Heart left ventricle (tissue), 16 donors: ENCODE results near the gene KANK2. TPM values are rescaled to one million over a fixed set of nuclear protein-coding genes. Genes with fewer than 3 reads are reported as not detected.

Source experiments
- ATAC-seq, 4 donors: fragments of 200-7000 bp; cut with Tn5 transposase; one replicate each; pipeline ENCODE4 v1.9.1; 2020 to 2022; ENCODE audit warnings: moderate library complexity in 4 of 4, mild to moderate bottlenecking in 3 of 4, moderate number of reproducible peaks in 1 of 4
- DNase-seq, 5 donors: peaks; one replicate each; pipeline ENCODE4 v3.0.0-alpha.2; 2020
- H3K27ac ChIP-seq, 12 donors: fragments of 200-600 bp; sonication (generic) in 4 of 12; one replicate each; pipeline versions ENCODE4 v1.5.0 to v1.8.0; 2016 to 2022; ENCODE audit warnings: mild to moderate bottlenecking in 2 of 12
- H3K27me3 ChIP-seq, 9 donors: fragments of 200-600 bp; sonication (generic) in 2 of 9; one replicate each; pipeline versions ENCODE4 v1.5.1 to v1.8.0; 2016 to 2022; ENCODE audit warnings: mild to moderate bottlenecking in 3 of 9
- H3K36me3 ChIP-seq, 9 donors: fragments of 200-600 bp; sonication (generic) in 2 of 9; one replicate each; pipeline versions ENCODE4 v1.5.0 to v1.8.0; 2018 to 2022; ENCODE audit warnings: mild to moderate bottlenecking in 2 of 9
- H3K4me1 ChIP-seq, 12 donors: fragments of 200-600 bp; sonication (generic) in 4 of 12; one replicate each; pipeline versions ENCODE4 v1.5.0 to v1.8.0; 2016 to 2022; ENCODE audit warnings: mild to moderate bottlenecking in 3 of 12
- H3K4me3 ChIP-seq, 12 donors: fragments of 200-600 bp; sonication (generic) in 4 of 12; one replicate each; pipeline versions ENCODE4 v1.5.0 to v1.8.0; 2017 to 2022; ENCODE audit warnings: mild to moderate bottlenecking in 9 of 12, moderate library complexity in 4 of 12
- H3K9me3 ChIP-seq, 12 donors: fragments of 200-600 bp; sonication (generic) in 4 of 12; one replicate each; pipeline versions ENCODE4 v1.5.0 to v1.8.0; 2016 to 2022; ENCODE audit warnings: mild to moderate bottlenecking in 1 of 12
- POLR2A ChIP-seq, 2 donors: fragments of 450-650 bp; IDR thresholded peaks; one replicate each; pipeline ENCODE4 v1.6.1; 2017; ENCODE audit warnings: antibody characterized with exemption in 2 of 2, mild to moderate bottlenecking in 2 of 2, moderate library complexity in 2 of 2
- WGBS, 4 donors: extraction: QIAGEN DNeasy Blood & Tissue Kit in 2 of 4; methylation state at CpG; one replicate each; pipeline versions ENCODE4 v1.1.5 to v1.1.7; 2013 to 2018; 5-methylcytosine and 5-hydroxymethylcytosine counted together
- intact Hi-C, 10 donors: fragments of 100-400 bp; cut with DNase I; formaldehyde crosslinking; loops; one replicate each; pipeline versions ENCODE4 v1.11.1 to v1.14.2; 2022
- polyA plus RNA-seq, 2 donors: library from polyadenylated mRNA; stranded (reverse); fragments of 200-250 nt; gene quantifications; one replicate each; pipeline ENCODE4 v1.2.3, GENCODE V29; 2013
- total RNA-seq, 9 donors: library from RNA; depleted of rRNA in 2 of 9; stranded (reverse); fragments of >200 nt in 2 of 9; fragmentation: NEBNext Ultra II Directional in 3 of 9; extraction: Animal tissue kit (Norgen Biotek cat#: 25700) in 3 of 9; gene quantifications; one replicate each; pipeline versions ENCODE4 v1.1.0 to v1.2.4, GENCODE V29; 2016 to 2023
- TF ChIP-seq, protein P1 (sequence below), 12 donors: fragments of 200-600 bp; sonication (generic) in 4 of 12; IDR thresholded peaks; one replicate each; pipeline versions ENCODE4 v1.5.0 to v1.8.0; 2018 to 2022; ENCODE audit warnings: antibody characterized with exemption in 12 of 12, mild to moderate bottlenecking in 5 of 12
- donor health status: ischemic (EF 13 %, LVEDD 7.1; RV severe dilation, severe dysfunction).
- donor health status: healthy with polysubstance abuse.
- donor health status: DM: no; HTN: yes; CAD: no.
- donor health status: DM: no; HTN: no; CAD: no.
- donor health status: ischemic (EF 25% LVEDD 6.9; RV normal size, moderate dysfunction).
- donor health status: ischemic (EF 25% LVEDD 5.7; RV mildly dilated, moderate dysfunction).
- donor health status: healthy.
- donor health status: DM: yes; HTN: yes; CAD: no.
- donor health status: ischemic (EF 35%, LVEDD 5.7; RV mildly dilated, moderate dysfunction).
- donor health status: nonischemic (EF 11% LVEDD 7.7; RV severe dilation, severe dysfunction).
- donor health status: DM: yes; HTN: yes; CAD: no.
- donor health status: PGD.
- donor health status: ischemic (EF 29% LVEDD 5.4; RV normal size, mild dysfunction).
- donor health status: nonischemic (EF 23%, LVEDD 6.1; RV moderate dilation, normal function).

The KANK2 gene
- total and polyA plus RNA-seq, 11 donors, result 232 to 1,831 (median 294) TPM

DNA sequence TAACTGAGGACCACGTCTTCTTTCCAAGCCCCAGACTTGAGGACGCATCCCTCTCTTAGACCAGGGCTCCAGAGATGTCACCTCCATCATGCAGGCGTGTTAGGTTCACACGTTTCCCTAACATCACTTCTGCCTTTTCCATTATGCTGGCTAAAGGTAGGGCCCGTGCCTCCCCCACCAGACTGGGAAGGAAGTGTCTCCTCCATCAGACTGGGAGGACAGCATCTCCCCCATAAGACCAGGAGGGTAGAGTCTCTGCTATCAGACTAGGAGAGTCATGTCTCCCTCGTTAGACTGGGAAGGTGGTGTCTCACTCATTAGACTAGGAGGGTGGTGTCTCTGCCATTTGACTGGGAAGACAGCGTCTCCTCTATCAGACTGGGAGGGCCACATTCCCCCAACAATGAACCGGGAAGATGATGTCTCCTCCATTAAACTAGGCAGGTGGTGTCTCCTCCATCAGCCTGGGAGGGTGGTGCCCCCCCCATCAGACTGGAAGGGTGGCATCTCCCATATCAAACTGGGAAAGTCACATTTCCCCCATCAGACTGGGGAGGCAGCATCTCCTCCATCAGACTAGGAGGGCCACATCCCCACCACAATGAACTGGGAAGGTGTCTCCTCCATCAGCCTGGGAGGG lies 23.7 kb downstream of the KANK2 start:
- DNase-seq (no peak), ATAC-seq (no peak)
- H3K4me3 ChIP-seq, result no peak overlapping the region
- no peaks in the 10 kb centered on the region for H3K9me3 ChIP-seq
- intact Hi-C loops, result no loop called here
- peaks cover 0 to 100% (median 96%) of the 10 kb centered on the region in 9 donors for H3K36me3 ChIP-seq
- peak overlapping the region in 1 of 12 donors; percentile 66 for H3K27ac ChIP-seq
- peaks cover 0 to 10% (median under 1%) of the 10 kb centered on the region in 12 donors for H3K4me1 ChIP-seq
- TF ChIP-seq, protein P1, sequence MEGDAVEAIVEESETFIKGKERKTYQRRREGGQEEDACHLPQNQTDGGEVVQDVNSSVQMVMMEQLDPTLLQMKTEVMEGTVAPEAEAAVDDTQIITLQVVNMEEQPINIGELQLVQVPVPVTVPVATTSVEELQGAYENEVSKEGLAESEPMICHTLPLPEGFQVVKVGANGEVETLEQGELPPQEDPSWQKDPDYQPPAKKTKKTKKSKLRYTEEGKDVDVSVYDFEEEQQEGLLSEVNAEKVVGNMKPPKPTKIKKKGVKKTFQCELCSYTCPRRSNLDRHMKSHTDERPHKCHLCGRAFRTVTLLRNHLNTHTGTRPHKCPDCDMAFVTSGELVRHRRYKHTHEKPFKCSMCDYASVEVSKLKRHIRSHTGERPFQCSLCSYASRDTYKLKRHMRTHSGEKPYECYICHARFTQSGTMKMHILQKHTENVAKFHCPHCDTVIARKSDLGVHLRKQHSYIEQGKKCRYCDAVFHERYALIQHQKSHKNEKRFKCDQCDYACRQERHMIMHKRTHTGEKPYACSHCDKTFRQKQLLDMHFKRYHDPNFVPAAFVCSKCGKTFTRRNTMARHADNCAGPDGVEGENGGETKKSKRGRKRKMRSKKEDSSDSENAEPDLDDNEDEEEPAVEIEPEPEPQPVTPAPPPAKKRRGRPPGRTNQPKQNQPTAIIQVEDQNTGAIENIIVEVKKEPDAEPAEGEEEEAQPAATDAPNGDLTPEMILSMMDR (IDR thresholded peaks at IDR 0.05), result no peak
- no peak for TF ChIP-seq POLR2A (IDR thresholded peaks at IDR 0.05)
- 79 to 91% (median 82%) methylated on average over 6 to 8 of the region's 8 CpGs for WGBS, 4 donors
- no peaks in the 10 kb centered on the region for H3K27me3 ChIP-seq

DNA sequence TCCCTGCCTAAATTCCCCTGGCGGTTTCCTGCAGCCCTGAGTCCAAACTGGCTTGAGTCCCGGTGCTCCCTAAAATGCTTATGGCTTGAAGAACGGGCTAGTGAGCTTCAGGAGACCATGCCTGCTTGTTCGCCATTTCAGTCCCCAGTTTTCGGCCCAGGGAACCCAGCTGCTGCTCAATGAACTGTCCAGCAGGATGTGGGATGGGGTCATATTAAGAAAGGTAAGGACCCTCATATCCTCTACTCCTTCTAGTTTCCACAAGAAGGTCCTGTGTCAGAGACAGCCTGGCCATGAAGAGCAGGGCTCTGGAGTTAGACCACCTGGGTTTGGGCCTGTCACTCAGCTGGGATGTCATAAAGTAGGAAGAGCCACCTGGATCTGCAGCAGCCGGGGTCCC lies 24.8 kb downstream of the KANK2 start:
- H3K4me3 ChIP-seq, result no peak overlapping the region
- peak overlapping the region in 1 of 12 donors; percentile 66 for H3K27ac ChIP-seq
- intact Hi-C loops, result no loop called here
- H3K27me3 ChIP-seq, result no peaks in the 10 kb centered on the region
- 82 to 96% (median 86%) methylated on average over 5 to 6 of the region's 6 CpGs for WGBS, 4 donors
- no peak for ATAC-seq
- peaks cover 0 to 100% (median 96%) of the 10 kb centered on the region in 9 donors for H3K36me3 ChIP-seq
- TF ChIP-seq POLR2A (IDR thresholded peaks at IDR 0.05), result no peak
- TF ChIP-seq, protein P1 (IDR thresholded peaks at IDR 0.05), result no peak
- H3K9me3 ChIP-seq, result no peaks in the 10 kb centered on the region
- peaks cover 0 to 12% (median 0%) of the 10 kb centered on the region in 12 donors for H3K4me1 ChIP-seq
- no peak for DNase-seq

DNA sequence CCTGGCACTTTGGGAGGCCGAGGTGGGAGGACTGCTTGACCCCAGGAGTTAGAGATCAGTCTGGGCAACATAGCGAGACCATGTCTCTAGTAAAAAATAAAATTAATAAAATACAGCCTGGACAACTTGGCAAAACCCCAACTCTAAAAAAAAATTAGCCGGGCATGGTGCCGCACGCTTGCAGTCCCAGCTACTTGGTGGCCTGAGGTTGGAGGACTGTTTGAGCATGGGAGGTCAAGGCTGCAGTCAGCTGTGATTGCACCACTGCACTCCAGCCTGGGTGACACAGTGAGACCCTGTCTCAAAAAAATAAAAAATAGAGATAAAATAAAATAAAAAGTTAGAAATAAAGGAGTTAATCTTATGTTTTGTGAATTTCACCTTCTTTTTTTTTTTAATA lies 26.2 kb downstream of the KANK2 start:
- TF ChIP-seq POLR2A (IDR thresholded peaks at IDR 0.05), result no peak
- TF ChIP-seq, protein P1 (IDR thresholded peaks at IDR 0.05), result no peak
- Histone ChIP-seq H3K27ac (peak overlapping the region in 3 of 12 donors; percentile 5 to 86 (median 36)), H3K27me3 (no peaks in the 10 kb centered on the region), H3K36me3 (peaks cover 0 to 100% (median 95%) of the 10 kb centered on the region in 9 donors), H3K9me3 (no peaks in the 10 kb centered on the region), H3K4me3 (no peak overlapping the region), H3K4me1 (peaks cover 0 to 18% (median 6%) of the 10 kb centered on the region in 12 donors)
- no peak for DNase-seq
- intact Hi-C loops, result no loop called here
- ATAC-seq, result no peak
- 55 to 70% (median 62%) methylated on average over 5 of the region's 5 CpGs for WGBS, 4 donors

DNA sequence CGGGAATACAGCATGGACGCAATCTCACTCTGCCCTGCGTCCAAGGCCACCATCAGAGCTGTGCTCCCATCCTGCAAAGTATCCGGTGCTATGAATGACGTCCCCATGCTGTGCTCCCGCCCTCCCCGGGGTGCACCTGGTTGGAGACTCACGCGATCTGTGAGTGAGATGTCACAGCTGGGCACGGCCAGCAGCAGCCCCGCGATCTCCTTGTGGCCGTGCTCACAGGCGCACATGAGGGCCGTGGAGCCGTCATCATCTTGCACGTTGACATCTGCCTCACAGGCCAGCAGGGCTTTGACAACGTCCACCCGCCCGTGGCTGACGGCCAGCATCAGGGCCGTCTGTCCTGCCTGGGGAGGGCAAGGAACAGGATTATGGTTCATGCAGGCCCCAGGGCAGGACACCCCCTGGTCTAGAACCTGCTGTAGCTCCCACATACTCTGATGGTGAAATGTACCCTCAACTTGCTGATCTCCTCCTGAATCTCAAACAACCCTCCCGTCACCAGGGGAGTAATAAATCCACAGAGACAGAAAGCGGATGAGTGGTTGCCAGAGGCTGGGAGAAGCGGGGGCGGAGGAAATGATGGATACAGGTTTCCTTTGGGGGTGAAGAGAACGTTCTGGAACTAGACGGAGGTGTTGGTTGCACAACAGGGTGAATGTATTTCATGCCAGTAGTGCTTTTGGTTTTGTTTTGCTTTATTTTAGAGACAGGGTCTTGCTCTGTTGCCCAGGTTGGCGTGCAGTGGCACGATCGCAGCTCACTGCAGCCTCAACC lies 27.3 kb downstream of the KANK2 start:
- DNase-seq, result no peak
- Histone ChIP-seq H3K27ac (peak overlapping the region in 9 of 12 donors; percentile 0 to 86 (median 23)), H3K27me3 (no peaks in the 10 kb centered on the region), H3K4me3 (no peak overlapping the region), H3K4me1 (peaks cover 0 to 29% (median 16%) of the 10 kb centered on the region in 12 donors), H3K36me3 (peaks cover 0 to 100% (median 96%) of the 10 kb centered on the region in 9 donors), H3K9me3 (no peaks in the 10 kb centered on the region)
- 79% methylated on average over 28 to 31 of the region's 31 CpGs for WGBS, 4 donors
- TF ChIP-seq, protein P1 (IDR thresholded peaks at IDR 0.05), result no peak
- TF ChIP-seq POLR2A (IDR thresholded peaks at IDR 0.05), result no peak
- ATAC-seq, result peak in 1 of 4 donors; percentile 14
- intact Hi-C loops, result no loop called here
